ENCODE results near the gene ADGRL2. TPM values are rescaled to one million over a fixed set of nuclear protein-coding genes. Genes with fewer than 3 reads are reported as not detected.

ADGRL2 gene
- total and polyA plus RNA-seq, 9 of the 15 experiments (the other 6 are each of a cell fraction or from before 2014, with no cell fraction given): 0.03 to 0.15 (median 0.13) TPM; not detected in 6

DNA sequence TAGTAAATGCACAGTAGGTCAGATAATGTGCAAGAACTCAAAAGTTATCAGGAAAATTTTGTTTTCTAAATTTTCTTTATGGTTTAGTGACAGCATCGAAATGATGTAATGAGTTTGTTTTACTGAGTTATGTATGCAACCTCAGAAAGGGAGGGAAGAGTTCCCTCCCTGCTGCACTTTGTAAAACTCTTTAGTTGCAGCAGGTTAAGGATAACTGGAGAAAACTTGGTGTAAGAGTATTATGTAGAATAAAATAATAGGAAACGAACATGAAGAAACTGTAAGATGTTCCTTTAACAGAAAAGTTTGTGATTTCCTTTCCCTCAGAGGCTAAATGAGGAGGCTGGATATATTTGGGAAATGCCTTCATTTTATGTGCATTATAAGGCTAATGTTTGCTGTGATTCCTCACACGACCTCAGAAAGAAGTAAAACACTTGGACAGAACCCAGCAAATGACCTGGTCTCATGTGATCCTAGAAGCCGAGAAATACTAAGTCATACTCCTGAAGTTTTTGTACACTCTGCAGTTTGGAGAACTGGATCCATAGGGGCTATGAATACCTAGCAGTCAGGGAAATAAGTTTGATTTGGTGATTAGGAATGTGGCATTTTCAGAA lies 35.4 kb downstream of the ADGRL2 start (continued):
- TF ChIP-seq SRSF1 (IDR thresholded peaks at IDR 0.05; ENCODE audit: low read depth, low read length) (no peak), ZFP36 (IDR thresholded peaks at IDR 0.05; ENCODE audit: low read depth, low read length, partially characterized antibody) (no peak), HMG20B (CRISPR knock-in tag; IDR thresholded peaks at IDR 0.05) (no peak), NRF1 (conservative IDR thresholded peaks at IDR 0.05 in 1 of 2, IDR thresholded peaks at IDR 0.05 in 1 of 2) (no peak)

DNA sequence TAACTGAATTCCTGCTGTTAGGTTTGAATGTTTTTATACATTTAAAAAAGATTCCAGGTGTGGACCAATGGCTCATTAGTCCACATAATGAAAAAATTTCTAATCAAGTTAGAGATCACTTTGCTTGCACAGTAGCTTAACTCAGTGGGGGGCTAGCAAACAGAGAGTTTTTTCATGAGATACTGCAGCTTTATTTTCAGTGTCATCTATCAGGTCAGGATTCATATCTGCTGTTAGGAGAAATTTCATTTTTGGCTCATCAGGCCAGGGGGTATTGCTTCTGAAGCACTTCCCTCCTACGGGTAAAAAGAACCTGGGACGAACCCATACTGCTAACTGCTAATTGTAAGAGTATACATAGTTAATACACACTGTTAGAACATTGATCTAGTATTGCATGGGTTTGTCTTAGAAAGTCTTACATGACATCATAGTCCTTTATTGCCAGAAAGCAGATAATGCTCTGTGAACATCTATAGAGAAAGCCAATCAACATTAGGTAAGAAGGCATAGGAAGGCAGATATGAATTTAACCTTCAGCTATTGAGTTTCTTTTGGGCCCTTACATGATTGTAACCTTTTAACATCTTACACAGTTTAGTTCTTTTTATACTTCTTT lies 38.0 kb downstream of the ADGRL2 start:
- intact Hi-C loops (cut with micrococcal nuclease): no loop called here
- TF ChIP-seq, protein P1, sequence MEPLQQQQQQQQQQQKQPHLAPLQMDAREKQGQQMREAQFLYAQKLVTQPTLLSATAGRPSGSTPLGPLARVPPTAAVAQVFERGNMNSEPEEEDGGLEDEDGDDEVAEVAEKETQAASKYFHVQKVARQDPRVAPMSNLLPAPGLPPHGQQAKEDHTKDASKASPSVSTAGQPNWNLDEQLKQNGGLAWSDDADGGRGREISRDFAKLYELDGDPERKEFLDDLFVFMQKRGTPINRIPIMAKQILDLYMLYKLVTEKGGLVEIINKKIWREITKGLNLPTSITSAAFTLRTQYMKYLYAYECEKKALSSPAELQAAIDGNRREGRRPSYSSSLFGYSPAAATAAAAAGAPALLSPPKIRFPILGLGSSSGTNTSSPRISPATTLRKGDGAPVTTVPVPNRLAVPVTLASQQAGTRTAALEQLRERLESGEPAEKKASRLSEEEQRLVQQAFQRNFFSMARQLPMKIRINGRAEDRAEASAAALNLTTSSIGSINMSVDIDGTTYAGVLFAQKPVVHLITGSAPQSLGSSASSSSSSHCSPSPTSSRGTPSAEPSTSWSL (CRISPR knock-in tag; IDR thresholded peaks at IDR 0.05; ENCODE audit: borderline replicate concordance): no peak
- TF ChIP-seq ZNF507 (tag; conservative IDR thresholded peaks at IDR 0.05) (no peak), SRSF1 (IDR thresholded peaks at IDR 0.05; ENCODE audit: low read depth, low read length) (no peak), ZNF445 (CRISPR knock-in tag; IDR thresholded peaks at IDR 0.05; ENCODE audit: low read depth) (no peak), TAF15 (IDR thresholded peaks at IDR 0.05; ENCODE audit: low read depth, low read length) (no peak), NFXL1 (CRISPR knock-in tag; IDR thresholded peaks at IDR 0.05) (no peak), SMAD4 (CRISPR knock-in tag; conservative IDR thresholded peaks at IDR 0.05) (no peak), NFATC3 (IDR thresholded peaks at IDR 0.05) (no peak), SRSF3 (IDR thresholded peaks at IDR 0.05; ENCODE audit: insufficient read depth, low read length) (no peak)
- TF ChIP-seq, protein P2, sequence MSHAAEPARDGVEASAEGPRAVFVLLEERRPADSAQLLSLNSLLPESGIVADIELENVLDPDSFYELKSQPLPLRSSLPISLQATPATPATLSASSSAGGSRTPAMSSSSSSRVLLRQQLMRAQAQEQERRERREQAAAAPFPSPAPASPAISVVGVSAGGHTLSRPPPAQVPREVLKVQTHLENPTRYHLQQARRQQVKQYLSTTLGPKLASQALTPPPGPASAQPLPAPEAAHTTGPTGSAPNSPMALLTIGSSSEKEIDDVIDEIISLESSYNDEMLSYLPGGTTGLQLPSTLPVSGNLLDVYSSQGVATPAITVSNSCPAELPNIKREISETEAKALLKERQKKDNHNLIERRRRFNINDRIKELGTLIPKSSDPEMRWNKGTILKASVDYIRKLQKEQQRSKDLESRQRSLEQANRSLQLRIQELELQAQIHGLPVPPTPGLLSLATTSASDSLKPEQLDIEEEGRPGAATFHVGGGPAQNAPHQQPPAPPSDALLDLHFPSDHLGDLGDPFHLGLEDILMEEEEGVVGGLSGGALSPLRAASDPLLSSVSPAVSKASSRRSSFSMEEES (CRISPR knock-in tag; IDR thresholded peaks at IDR 0.05): no peak
- TF ChIP-seq, protein P3, sequence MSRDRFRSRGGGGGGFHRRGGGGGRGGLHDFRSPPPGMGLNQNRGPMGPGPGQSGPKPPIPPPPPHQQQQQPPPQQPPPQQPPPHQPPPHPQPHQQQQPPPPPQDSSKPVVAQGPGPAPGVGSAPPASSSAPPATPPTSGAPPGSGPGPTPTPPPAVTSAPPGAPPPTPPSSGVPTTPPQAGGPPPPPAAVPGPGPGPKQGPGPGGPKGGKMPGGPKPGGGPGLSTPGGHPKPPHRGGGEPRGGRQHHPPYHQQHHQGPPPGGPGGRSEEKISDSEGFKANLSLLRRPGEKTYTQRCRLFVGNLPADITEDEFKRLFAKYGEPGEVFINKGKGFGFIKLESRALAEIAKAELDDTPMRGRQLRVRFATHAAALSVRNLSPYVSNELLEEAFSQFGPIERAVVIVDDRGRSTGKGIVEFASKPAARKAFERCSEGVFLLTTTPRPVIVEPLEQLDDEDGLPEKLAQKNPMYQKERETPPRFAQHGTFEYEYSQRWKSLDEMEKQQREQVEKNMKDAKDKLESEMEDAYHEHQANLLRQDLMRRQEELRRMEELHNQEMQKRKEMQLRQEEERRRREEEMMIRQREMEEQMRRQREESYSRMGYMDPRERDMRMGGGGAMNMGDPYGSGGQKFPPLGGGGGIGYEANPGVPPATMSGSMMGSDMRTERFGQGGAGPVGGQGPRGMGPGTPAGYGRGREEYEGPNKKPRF (IDR thresholded peaks at IDR 0.05; ENCODE audit: low read depth, low read length): no peak
- Histone ChIP-seq H3K4me2 (ENCODE audit: insufficient read depth, low read length) (no peak overlapping the region), H3K27me3 (ENCODE audit: control insufficient read depth in 2 of 2, insufficient read depth in 2 of 2, low read length in 2 of 2) (no peaks in the 10 kb centered on the region), H3K79me2 (ENCODE audit: control insufficient read depth, insufficient read depth, low read length) (no peaks in the 10 kb centered on the region), H3K4me1 (replicated peaks in 1 of 2; ENCODE audit: control insufficient read depth in 2 of 2, insufficient read depth in 2 of 2, low read length in 2 of 2) (no peaks in the 10 kb centered on the region), H3K9me1 (ENCODE audit: control insufficient read depth, insufficient read depth, low read length) (no peaks in the 10 kb centered on the region), H2AFZ (ENCODE audit: low read depth, low read length) (no peak overlapping the region), H3K36me3 (ENCODE audit: control insufficient read depth, insufficient read depth, low read length) (no peaks in the 10 kb centered on the region), H3K4me3 (no peak overlapping the region), H4K20me1 (replicated peaks; ENCODE audit: control insufficient read depth, insufficient read depth, low read length) (no peaks in the 10 kb centered on the region), H3K9me3 (replicated peaks; ENCODE audit: control insufficient read depth, insufficient read depth, low read depth, low read length) (no peaks in the 10 kb centered on the region), H3K27ac (ENCODE audit: extremely low read depth, low read depth, low read length) (no peak overlapping the region), H3K9ac (ENCODE audit: insufficient read depth in 1 of 2, low read depth in 2 of 2, low read length in 2 of 2) (no peak overlapping the region)
- WGBS (ENCODE audit: insufficient coverage, low coverage, missing lambda C conversion rate): 0% methylated on average over 2 of the region's 2 CpGs
- DNase-seq (ENCODE audit: extremely low read depth in 1 of 4, low spot score in 3 of 4) (no peak), FAIRE-seq (no peak), ATAC-seq (no peak)
- CTCF ChIA-PET (ENCODE audit: low intra/inter-chr PET ratio): no interaction called here
- POLR2A ChIA-PET: no interaction called here
- in situ Hi-C loops (cut with MboI): no loop called here
- BruUV-seq (replicated peaks): no TSS peak
